Suppressor macrophage treated with lipopolysaccharide for 1 hour (primary cell): ENCODE results near the gene WWC1.
"Not testable (repeated sequence)": the region's sequence is repeated elsewhere in the genome, so short reads cannot be mapped to it uniquely, and the experiment has no call there.

Source experiments
- DNase-seq, 3 donors: peaks; one replicate each; pipeline ENCODE4 v3.0.0-alpha.2; 2020 to 2022

Gene WWC1

GRCh38 chr5:168339109-168339771, 47.8 kb downstream of the WWC1 start:
- DNase-seq = no peak

- not testable (repeated sequence) for DNase-seq
These were observed 48.3 kb downstream of the WWC1 start for GRCh38 chr5:168339772-168340140.

GRCh38 chr5:168340487-168340886, 49.0 kb downstream of the WWC1 start:
- DNase-seq = no peak

GRCh38 chr5:168341178-168341577, 49.7 kb downstream of the WWC1 start:
- no peak for DNase-seq

GRCh38 chr5:168342151-168342825, 50.8 kb downstream of the WWC1 start:
- DNase-seq = no peak

- DNase-seq = no peak
These were observed 51.5 kb downstream of the WWC1 start for GRCh38 chr5:168342985-168343384.

GRCh38 chr5:168346417-168346816, 55.0 kb downstream of the WWC1 start:
- DNase-seq = no peak

- DNase-seq = no peak
These were observed 56.1 kb downstream of the WWC1 start for GRCh38 chr5:168347368-168348083.

- DNase-seq = no peak
These were observed 56.6 kb downstream of the WWC1 start for GRCh38 chr5:168348084-168348414.

GRCh38 chr5:168350315-168350714, 58.9 kb downstream of the WWC1 start:
- no peak for DNase-seq

- DNase-seq = no peak
These were observed 61.9 kb downstream of the WWC1 start for GRCh38 chr5:168353216-168353957.

GRCh38 chr5:168354397-168354796, 63.0 kb downstream of the WWC1 start:
- no peak for DNase-seq

GRCh38 chr5:168356171-168356570, 64.7 kb downstream of the WWC1 start:
- DNase-seq = no peak

- no peak for DNase-seq
These were observed 65.1 kb downstream of the WWC1 start for GRCh38 chr5:168356592-168356991.

GRCh38 chr5:168357876-168358275, 66.4 kb downstream of the WWC1 start:
- no peak for DNase-seq

- DNase-seq = no peak
These were observed 68.5 kb downstream of the WWC1 start for GRCh38 chr5:168359820-168360460.

- no peak for DNase-seq
These were observed 69.3 kb downstream of the WWC1 start for GRCh38 chr5:168360521-168361285.

GRCh38 chr5:168362097-168362885, 70.8 kb downstream of the WWC1 start:
- DNase-seq = no peak

GRCh38 chr5:168364151-168364661, 72.8 kb downstream of the WWC1 start:
- no peak for DNase-seq

- no peak for DNase-seq
These were observed 73.5 kb downstream of the WWC1 start for GRCh38 chr5:168364750-168365550.
